22Rv1 (cell line): ENCODE measurements around the gene ATRN.

Source experiments
- CTCF ChIP-seq: fragments of 450-650 bp; IDR thresholded peaks from 2 replicates; pipeline ENCODE4 v1.5.1; 2017; ENCODE audit warnings: mild to moderate bottlenecking
- ZFX ChIP-seq: fragments of 450-650 bp; IDR thresholded peaks from 2 replicates; pipeline ENCODE4 v1.6.1; 2017; ENCODE audit warnings: antibody characterized with exemption, borderline replicate concordance

DNA sequence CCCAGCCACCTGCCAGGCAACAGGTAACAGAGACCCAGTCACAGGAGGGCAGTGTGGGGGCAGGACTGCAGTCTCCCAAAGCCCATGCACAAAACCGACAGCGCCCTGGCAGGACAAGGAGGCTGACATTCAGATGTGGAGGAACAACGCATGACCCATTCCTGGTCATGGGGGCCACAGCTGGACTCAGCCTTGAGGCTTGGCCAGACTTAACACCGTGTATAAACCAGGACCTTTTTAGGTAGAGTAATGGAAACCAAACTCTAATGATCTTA lies 184.2 kb downstream of the ATRN start:
- TF ChIP-seq CTCF = no peak
- TF ChIP-seq ZFX = no peak
